Common myeloid progenitor, CD34-positive (primary cell): ENCODE results near the gene EPS8L1.

ENCODE experiments used
- CTCF ChIA-PET: fragments of 350-600 bp; sonication (Branson Sonifier 250); formaldehyde crosslinking; loops from one replicate; lab custom pipeline; 2021; ENCODE audit warnings: antibody characterized with exemption; lab: Charles Lee
- POLR2A ChIA-PET: fragments of 350-600 bp; sonication (Branson Sonifier 250); formaldehyde crosslinking; loops from one replicate; lab custom pipeline; 2021; ENCODE audit warnings: antibody characterized with exemption; lab: Charles Lee
- DNase-seq, 3 donors: peaks; one replicate each; pipeline versions ENCODE4 v3.0.0 to v3.0.0-alpha.2; 2013
- H3K27ac ChIP-seq, 2 experiments: 1 replicate in 1 of 2; 2 replicates in 1 of 2; pipeline ENCODE4 v1.7.0; 2013; ENCODE audit warnings: inconsistent platforms in 2 of 2, low read length in 2 of 2, mild to moderate bottlenecking in 2 of 2, low read depth in 1 of 2, moderate library complexity in 1 of 2; ENCODE audit not compliant: severe bottlenecking in 2 of 2, insufficient read depth in 1 of 2, poor library complexity in 1 of 2
- H3K27me3 ChIP-seq, 5 experiments: replicated peaks in 2 of 5; 1 replicate in 3 of 5; 2 replicates in 2 of 5; pipeline versions ENCODE4 v1.6.1 to v1.7.0; 2013; ENCODE audit warnings: low read length in 4 of 5, mild to moderate bottlenecking in 2 of 5, moderate library complexity in 2 of 5, inconsistent platforms in 1 of 5; ENCODE audit not compliant: insufficient read depth in 5 of 5, control insufficient read depth in 4 of 5
- H3K36me3 ChIP-seq, 4 experiments: 1 replicate in 2 of 4; 2 replicates in 2 of 4; pipeline versions ENCODE4 v1.6.1 to v1.7.0; 2013; ENCODE audit warnings: low read length in 3 of 4, control low read depth in 1 of 4, mild to moderate bottlenecking in 1 of 4; ENCODE audit not compliant: control insufficient read depth in 4 of 4, insufficient read depth in 4 of 4
- H3K4me1 ChIP-seq, 4 experiments: 1 replicate in 3 of 4; 2 replicates in 1 of 4; pipeline versions ENCODE4 v1.6.1 to v1.7.1; 2013; ENCODE audit warnings: low read length in 3 of 4, mild to moderate bottlenecking in 3 of 4, control low read depth in 1 of 4, inconsistent platforms in 1 of 4, moderate library complexity in 1 of 4; ENCODE audit not compliant: control insufficient read depth in 4 of 4, insufficient read depth in 4 of 4; ENCODE audit errors: control extremely low read depth in 1 of 4
- H3K4me3 ChIP-seq, 7 experiments: 1 replicate in 4 of 7; 2 replicates in 3 of 7; pipeline versions ENCODE4 v1.5.1 to v1.7.0; 2013; ENCODE audit warnings: mild to moderate bottlenecking in 7 of 7, low read length in 6 of 7, moderate library complexity in 6 of 7, inconsistent platforms in 2 of 7, low read depth in 2 of 7, control low read depth in 1 of 7; ENCODE audit not compliant: insufficient read depth in 4 of 7, control insufficient read depth in 1 of 7; ENCODE audit errors: extremely low read depth in 1 of 7
- H3K9me3 ChIP-seq, 5 experiments: 1 replicate in 4 of 5; 2 replicates in 1 of 5; pipeline versions ENCODE4 v1.6.1 to v1.7.1; 2013; ENCODE audit warnings: low read length in 4 of 5, mild to moderate bottlenecking in 2 of 5, inconsistent platforms in 1 of 5, low read depth in 1 of 5, moderate library complexity in 1 of 5; ENCODE audit not compliant: control insufficient read depth in 4 of 5, insufficient read depth in 2 of 5; ENCODE audit errors: control extremely low read depth in 1 of 5
- WGBS: methylation state at CpG from one replicate; pipeline ENCODE4 v1.1.5; 2013; ENCODE audit not compliant: insufficient coverage; 5-methylcytosine and 5-hydroxymethylcytosine counted together

EPS8L1 gene

DNA sequence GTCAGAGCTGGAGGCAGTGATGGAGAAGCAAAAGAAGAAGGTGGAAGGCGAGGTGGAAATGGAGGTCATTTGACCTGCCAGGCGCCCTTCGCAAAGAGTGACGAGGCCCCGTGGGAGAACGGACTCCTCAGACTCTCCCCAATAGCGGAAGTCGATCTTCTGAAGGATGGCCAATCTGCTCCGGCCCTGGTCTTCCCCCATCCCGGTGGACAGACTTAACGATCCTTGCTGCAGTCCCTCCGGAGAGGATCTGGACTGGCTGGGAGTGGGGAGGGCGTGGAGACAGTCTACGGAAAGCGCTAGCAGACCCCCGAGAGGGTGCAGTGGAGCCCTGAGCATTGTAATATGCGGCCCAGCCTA lies 11.9 kb downstream of the EPS8L1 start:
- 29% methylated on average over 13 of the region's 17 CpGs for WGBS
- Histone ChIP-seq H3K9me3 (peaks cover 0 to under 1% (median 0%) of the 10 kb centered on the region in 5 experiments), H3K4me3 (peak overlapping the region in 4 of 7 experiments; percentile 46 to 70 (median 60)), H3K36me3 (peaks cover 0 to 23% (median 11%) of the 10 kb centered on the region in 4 experiments), H3K4me1 (peaks cover 0 to 19% (median 8%) of the 10 kb centered on the region in 4 experiments), H3K27me3 (peaks cover 7 to 61% (median 41%) of the 10 kb centered on the region in 5 experiments), H3K27ac (no peak overlapping the region)
- DNase-seq: no peak
- ChIA-PET CTCF (interaction anchor here (0.7 to 2.6 kb wide), 4 partner anchors 18 to 206 kb away, joined by 3 to 25 read pairs (median 8); no protein-coding TSS in a partner anchor), POLR2A (interaction anchor here (1.0 kb wide), 1 partner anchor 30 kb away, joined by 4 read pairs; the partner anchor contains the start of gene PPP1R12C)

- Histone ChIP-seq H3K4me3 (no peak overlapping the region), H3K27ac (no peak overlapping the region), H3K9me3 (no peaks in the 10 kb centered on the region), H3K36me3 (peaks cover 0 to 28% (median 14%) of the 10 kb centered on the region in 4 experiments), H3K4me1 (peaks cover 0 to 19% (median 8%) of the 10 kb centered on the region in 4 experiments), H3K27me3 (peaks cover 7 to 55% (median 38%) of the 10 kb centered on the region in 5 experiments)
- POLR2A ChIA-PET: no interaction called here
- no peak for DNase-seq
- CTCF ChIA-PET: interaction anchor here (0.7 to 2.6 kb wide), 7 partner anchors 11 to 207 kb away, joined by 3 to 25 read pairs (median 5); no protein-coding TSS in a partner anchor
- WGBS: 72% methylated on average over 12 of the region's 12 CpGs
Measured at GRCh38 chr19:55088021-55088451, 12.4 kb downstream of the EPS8L1 start.

GRCh38 chr19:55088543-55089341 lies 13.1 kb downstream of the EPS8L1 start:
- peak; percentile 64 to 79 (median 67) for DNase-seq
- Histone ChIP-seq H3K36me3 (peaks cover 0 to 28% (median 14%) of the 10 kb centered on the region in 4 experiments), H3K4me3 (no peak overlapping the region), H3K4me1 (peaks cover 0 to 19% (median 8%) of the 10 kb centered on the region in 4 experiments), H3K27ac (no peak overlapping the region), H3K27me3 (peaks cover 7 to 48% (median 32%) of the 10 kb centered on the region in 5 experiments), H3K9me3 (no peaks in the 10 kb centered on the region)
- POLR2A ChIA-PET: no interaction called here
- CTCF ChIA-PET: interaction anchor here (0.7 to 2.6 kb wide), 13 partner anchors 10 to 323 kb away, joined by 3 to 25 read pairs (median 5); partner anchors contain the start of gene PPP1R12C
- WGBS: 93% methylated on average over 6 of the region's 18 CpGs

GRCh38 chr19:55089342-55089944 lies 13.8 kb downstream of the EPS8L1 start:
- Histone ChIP-seq H3K4me3 (no peak overlapping the region), H3K4me1 (peaks cover 0 to 19% (median 8%) of the 10 kb centered on the region in 4 experiments), H3K9me3 (no peaks in the 10 kb centered on the region), H3K27ac (no peak overlapping the region), H3K36me3 (peaks cover 2 to 32% (median 16%) of the 10 kb centered on the region in 4 experiments), H3K27me3 (peaks cover 7 to 41% (median 26%) of the 10 kb centered on the region in 5 experiments)
- WGBS: 94% methylated on average over 2 of the region's 3 CpGs
- no peak for DNase-seq
- CTCF ChIA-PET: interaction anchor here (0.6 to 2.6 kb wide), 11 partner anchors 9 to 322 kb away, joined by 3 to 25 read pairs (median 5); partner anchors contain the start of gene PPP1R12C
- POLR2A ChIA-PET: no interaction called here

DNA sequence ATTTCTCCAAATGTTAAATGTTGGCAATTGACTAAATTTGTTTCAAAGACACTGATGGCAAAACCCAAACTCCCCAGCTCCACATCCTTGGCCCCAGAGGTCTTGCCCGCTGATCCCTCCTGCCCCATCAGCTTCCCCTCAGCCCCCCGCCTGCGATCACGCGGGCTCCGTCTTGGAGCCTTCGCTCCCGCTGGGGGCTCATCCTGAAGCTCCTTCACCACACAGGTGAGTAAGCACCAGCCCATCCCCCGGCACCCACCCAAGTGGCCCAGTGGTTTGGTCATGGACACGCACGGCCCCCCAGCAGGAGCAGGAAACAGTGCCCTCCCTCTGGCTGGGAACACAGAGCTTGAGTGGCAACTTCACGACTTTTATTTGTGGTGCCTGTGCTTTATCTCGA lies 14.9 kb downstream of the EPS8L1 start:
- no peak overlapping the region for H3K4me3 ChIP-seq
- CTCF ChIA-PET: interaction anchor here (1.1 to 1.4 kb wide), 3 partner anchors 9 to 42 kb away, joined by 3 to 8 read pairs (median 4); no protein-coding TSS in a partner anchor
- H3K9me3 ChIP-seq: no peaks in the 10 kb centered on the region
- POLR2A ChIA-PET: no interaction called here
- no peak overlapping the region for H3K27ac ChIP-seq
- peaks cover 0 to 19% (median 8%) of the 10 kb centered on the region in 4 experiments for H3K4me1 ChIP-seq
- DNase-seq: no peak
- peaks cover 2 to 43% (median 25%) of the 10 kb centered on the region in 4 experiments for H3K36me3 ChIP-seq
- 97% methylated on average over 13 of the region's 13 CpGs for WGBS
- H3K27me3 ChIP-seq: peaks cover 4 to 30% (median 16%) of the 10 kb centered on the region in 5 experiments

GRCh38 chr19:55091126-55091910 lies 15.6 kb downstream of the EPS8L1 start:
- Histone ChIP-seq H3K9me3 (no peaks in the 10 kb centered on the region), H3K27ac (no peak overlapping the region), H3K27me3 (peaks cover 0 to 23% (median 10%) of the 10 kb centered on the region in 5 experiments), H3K4me1 (peaks cover 0 to 19% (median 8%) of the 10 kb centered on the region in 4 experiments), H3K36me3 (peaks cover 2 to 46% (median 27%) of the 10 kb centered on the region in 4 experiments), H3K4me3 (no peak overlapping the region)
- WGBS: 94% methylated on average over 18 of the region's 32 CpGs
- ChIA-PET POLR2A (interaction anchor here (0.6 kb wide), 1 partner anchor 621 kb away, joined by 3 read pairs; no protein-coding TSS in a partner anchor), CTCF (interaction anchor here (1.1 to 1.2 kb wide), 2 partner anchors 8 to 25 kb away, joined by 3 to 4 read pairs; no protein-coding TSS in a partner anchor)
- no peak for DNase-seq
